ENCODE measurements around the gene CDKL1.
"Not testable (repeated sequence)": the region's sequence is repeated elsewhere in the genome, so short reads cannot be mapped to it uniquely, and the experiment has no call there.

CDKL1 gene

DNA sequence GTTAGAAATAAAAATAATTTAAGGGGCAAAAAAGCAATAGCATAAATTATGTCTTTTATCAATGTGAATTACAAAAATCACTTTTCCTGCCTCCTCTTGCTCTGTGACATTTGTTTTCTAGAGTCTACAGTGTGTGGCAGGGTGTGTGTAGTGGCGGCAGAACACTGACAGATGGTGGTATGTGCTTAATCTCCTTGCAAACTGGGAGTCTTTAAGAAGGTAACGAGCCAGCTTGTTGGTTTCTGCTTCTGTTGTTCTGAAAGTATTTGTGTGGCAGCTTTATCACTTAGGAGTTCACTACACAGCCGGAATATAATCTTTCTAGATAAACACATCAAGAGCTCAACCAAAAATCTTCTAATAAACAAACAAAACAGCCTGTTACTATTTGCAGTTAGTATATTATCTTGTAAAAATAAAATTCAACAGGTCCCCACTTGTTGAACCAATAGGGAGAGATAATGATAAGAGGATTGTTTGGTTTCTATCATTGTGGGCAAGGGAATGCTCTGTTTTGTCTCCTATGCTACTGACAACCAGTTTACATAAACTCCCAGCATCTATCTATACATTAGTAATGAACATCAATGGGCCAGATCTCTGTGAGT is 13.0 kb downstream of the CDKL1 start:
- no peak for DNase-seq

GRCh38 chr14:50381823-50382287 is 14.8 kb downstream of the CDKL1 start:
- no peak for DNase-seq

- DNase-seq: no peak
Observed at GRCh38 chr14:50381008-50381407, 15.7 kb downstream of the CDKL1 start.

- DNase-seq: no peak
Observed at GRCh38 chr14:50380455-50380854, 16.2 kb downstream of the CDKL1 start.

DNA sequence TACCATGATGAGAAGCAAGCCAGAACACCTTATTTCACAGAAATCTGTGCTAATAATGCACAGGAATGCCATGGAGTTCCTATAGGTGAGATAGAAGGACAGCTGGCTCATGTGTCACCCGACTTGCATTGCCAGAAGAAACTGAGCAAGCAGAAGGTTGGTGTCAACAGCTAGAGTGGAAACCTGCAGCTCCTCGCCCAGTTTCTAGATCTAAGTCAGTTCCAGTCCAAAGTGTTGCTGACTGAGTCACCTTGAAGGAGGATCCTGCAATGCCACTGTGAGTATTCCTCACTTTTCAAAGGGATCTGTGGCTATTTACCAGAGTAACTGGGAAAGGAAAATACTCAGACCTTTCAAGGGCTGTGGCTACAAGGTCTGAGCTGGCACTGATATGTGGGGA is 17.1 kb downstream of the CDKL1 start:
- no peak for DNase-seq

GRCh38 chr14:50377550-50378085 is 19.1 kb downstream of the CDKL1 start:
- DNase-seq: no peak

DNA sequence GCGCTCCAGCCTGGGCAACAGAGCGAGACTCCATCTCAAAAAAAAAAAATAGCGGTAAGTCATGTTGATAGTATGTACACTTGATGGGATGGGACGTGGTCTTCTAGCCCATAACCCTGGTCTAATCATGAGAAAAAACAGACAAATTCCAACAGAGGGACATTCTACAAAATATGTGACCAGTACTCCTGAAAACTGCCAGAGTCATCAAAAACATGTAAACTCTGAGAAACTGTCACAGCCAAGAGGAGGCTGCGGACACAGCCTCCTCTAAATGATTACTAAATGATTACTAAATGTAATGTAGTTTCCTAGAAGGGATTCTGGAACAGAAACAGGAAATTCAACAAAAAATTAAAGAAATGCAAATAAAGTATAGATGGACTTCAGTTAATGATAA is 20.9 kb downstream of the CDKL1 start:
- no peak for DNase-seq

- DNase-seq: no peak
Observed at GRCh38 chr14:50373959-50374358, 22.7 kb downstream of the CDKL1 start.

DNA sequence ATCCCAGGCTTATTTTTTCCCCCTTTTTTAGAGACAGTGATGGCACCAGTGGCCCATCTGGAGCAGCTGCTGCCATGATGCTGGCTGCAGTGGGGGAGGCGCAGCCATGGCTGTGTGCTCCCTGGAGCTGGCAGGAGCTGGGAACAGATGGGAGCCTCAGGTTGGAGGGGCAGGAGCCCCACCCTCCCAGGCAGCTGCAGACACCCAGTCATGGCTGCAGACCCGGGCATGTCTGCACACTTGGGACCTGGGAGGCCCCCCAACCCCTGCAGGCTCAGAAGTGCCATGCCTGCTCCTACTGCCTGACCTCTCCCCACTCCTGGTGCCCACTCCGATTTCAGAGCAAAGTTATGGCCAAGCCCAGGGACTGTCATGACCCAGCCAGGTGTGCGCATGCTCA is 25.1 kb downstream of the CDKL1 start:
- DNase-seq: no peak

GRCh38 chr14:50366589-50366988 is 30.1 kb downstream of the CDKL1 start:
- no peak for DNase-seq

DNA sequence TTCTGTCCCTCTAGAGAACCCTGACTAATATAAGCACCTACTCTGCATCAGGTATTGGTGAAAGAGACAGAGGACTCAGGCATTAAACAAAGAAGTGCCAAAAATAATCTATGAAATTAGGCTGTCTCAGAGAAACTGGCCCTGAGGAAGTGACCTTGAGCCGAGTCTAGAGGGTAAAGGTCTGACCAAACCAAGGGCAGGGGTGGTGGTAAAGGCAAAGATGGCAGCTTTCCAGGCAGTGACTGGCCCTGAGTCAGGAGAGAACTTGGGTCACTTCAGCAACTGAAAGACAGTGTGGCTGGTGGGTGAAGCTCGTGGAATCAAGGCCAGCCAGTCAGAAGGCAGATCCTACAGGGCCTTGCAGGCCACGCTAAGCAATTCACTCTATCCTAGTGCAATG is 30.6 kb downstream of the CDKL1 start:
- DNase-seq: no peak

GRCh38 chr14:50365572-50365971 is 31.1 kb downstream of the CDKL1 start:
- not testable (repeated sequence) for DNase-seq

DNA sequence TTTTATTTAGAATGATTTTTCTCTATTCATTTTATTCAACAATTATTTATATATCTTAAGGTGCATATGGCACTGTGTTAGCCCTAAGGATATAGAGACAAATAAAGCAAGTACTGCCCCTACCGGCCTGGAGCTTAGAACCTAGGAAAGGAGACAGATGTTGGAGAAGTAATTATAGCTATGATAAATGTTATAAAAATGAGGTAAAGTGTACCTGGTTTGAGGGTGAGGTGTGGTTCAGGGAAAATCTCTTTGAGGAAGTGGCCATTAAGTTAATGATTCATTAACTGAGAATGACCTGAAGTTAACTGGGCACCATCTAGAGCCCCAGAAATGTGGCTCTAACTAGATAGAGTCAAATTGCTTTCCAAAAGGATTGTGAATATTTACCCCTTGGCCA is 31.9 kb downstream of the CDKL1 start:
- no peak for DNase-seq

DNA sequence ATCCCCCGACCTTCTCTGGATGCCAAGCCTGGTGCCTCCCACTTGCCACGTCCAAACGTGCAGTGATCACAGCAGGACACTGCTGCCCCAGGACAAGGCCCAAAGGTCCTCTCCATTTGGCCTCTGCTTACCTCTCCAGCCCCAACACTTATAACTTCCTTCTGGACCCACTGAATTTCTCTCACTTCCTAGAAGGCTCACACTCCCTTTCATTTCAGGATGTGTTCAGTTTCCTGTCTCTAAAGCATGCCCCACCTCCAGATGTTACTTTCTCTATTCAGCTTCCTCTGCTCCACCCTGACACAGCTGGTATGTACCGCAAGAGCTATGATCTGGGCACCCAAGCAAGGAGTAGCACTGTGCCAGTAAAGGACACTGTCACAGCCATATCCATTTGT is 33.0 kb downstream of the CDKL1 start:
- peak; percentile 44 for DNase-seq

DNA sequence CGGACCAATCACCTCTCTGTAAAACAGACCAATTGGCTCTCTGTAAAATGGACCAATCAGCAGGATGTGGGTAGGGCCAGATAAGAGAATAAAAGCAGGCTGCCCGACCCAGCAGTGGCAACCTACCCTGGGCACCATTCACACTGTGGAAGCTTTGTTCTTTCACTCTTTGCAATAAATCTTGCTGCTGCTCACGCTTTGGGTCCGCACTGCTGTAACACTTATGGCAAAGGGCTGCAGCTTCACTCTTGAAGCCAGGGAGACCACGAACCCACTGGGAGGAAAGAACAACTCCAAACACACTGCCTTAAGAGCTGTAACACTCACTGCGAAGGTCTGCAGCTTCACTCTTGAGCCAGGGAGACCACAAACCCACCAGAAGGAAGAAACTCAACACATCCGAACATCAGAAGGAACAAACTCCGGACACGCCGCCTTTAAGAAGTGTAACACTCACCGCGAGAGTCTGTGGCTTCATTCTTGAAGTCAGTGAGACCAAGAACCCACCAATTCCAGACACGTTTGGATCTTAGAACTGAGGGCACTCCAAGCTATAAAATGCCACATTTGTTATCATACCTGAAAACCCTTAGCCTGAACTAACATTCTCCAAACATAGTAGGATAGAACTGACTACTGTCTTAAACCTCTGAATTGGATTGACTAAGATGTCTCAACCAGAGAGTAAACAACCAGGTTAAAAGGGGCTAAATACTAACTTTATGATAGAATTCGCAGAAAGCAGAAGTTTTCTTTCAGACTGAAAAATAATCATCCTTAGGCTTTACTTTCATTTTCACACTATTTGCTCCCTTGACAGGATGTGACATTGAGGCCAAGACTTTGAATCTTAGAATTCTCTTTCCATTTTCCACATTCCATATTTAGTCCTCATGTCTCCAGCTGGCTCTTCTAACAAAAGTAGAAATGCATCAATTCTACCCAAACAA is 33.6 kb downstream of the CDKL1 start:
- DNase-seq: peak; percentile 47

- DNase-seq: not testable (repeated sequence)
Observed at GRCh38 chr14:50361473-50362403, 34.9 kb downstream of the CDKL1 start.

GRCh38 chr14:50360851-50361250 is 35.8 kb downstream of the CDKL1 start:
- DNase-seq: no peak

DNA sequence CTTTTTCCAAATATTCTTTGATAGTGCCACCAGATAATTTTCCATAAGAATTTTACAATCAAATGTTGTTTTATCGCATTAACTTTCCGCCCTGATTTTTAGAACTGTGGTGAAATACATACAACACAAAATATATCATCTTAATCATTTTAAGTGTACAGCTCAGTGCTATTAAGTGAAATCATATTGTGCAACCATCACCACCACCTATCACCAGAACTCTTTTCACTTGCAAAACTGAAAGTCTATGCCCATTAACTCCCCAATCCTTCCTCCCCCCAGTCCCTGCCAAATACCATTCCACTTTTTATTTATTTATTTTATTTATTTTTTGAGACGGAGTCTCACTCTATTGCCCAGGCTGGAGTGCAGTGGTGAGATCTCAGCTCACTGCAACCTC is 36.6 kb downstream of the CDKL1 start:
- DNase-seq: no peak

- DNase-seq: no peak
Observed at GRCh38 chr14:50359631-50360030, 37.0 kb downstream of the CDKL1 start.

DNA sequence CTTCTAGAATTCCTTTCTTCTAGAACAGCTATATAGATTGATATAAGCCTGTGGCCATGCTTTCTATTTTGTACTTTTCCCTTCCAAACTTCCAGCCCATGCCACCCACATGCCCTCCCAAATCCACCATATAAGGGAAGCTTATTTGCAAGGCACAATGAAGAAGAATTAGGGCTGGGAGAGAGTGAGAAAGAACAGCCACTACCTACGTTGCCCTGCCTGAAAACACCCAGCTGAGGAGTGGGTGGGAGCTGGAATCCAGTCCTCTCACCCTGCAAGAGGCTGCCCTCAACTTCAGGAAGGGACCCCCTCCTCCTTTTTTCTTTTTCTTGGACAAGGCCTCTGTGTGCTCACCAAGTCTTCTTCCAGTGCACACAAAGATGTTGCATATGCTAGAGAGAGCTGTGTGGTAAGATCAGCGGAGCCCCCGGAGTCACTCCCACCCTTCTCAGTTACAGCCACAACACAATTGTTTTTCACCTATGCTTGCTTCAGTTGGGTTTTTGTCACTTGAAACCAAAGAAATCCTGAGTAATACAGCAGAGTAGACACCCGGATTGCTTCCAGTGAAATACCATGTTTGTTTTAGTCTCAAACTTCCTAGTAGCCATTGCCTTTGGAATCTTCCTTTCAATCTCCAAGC is 38.8 kb downstream of the CDKL1 start:
- no peak for DNase-seq

GRCh38 chr14:50357124-50357523 is 39.6 kb downstream of the CDKL1 start:
- DNase-seq: no peak

DNA sequence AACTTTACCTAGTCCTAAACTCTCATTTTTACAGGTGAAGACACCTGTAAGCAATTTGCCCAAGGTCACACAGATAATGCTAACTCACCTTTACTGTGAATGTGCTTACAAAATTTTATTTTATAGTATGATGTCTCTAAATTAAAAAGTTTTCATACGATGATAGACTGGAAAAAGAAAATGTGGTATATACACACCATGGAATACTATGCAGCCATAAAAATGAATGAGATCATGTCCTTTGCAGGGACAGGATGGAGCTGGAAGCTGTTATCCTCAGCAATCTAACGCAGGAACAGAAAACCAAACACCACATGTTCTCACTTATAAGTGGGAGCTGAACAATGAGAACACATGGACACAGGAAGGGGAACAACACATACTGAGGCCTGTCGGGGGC is 40.4 kb downstream of the CDKL1 start:
- not testable (repeated sequence) for DNase-seq
